Colonic mucosa (tissue), 4 donors: ENCODE results near the gene MAN1B1. TPM values are rescaled to one million over a fixed set of nuclear protein-coding genes. Genes with fewer than 3 reads are reported as not detected.

ENCODE experiments used
- DNase-seq: peaks from one replicate; pipeline ENCODE4 v3.0.0-alpha.2; 2020
- H3K27ac ChIP-seq: fragments of 200-600 bp; one replicate; pipeline ENCODE4 v1.8.0; 2021
- H3K27me3 ChIP-seq: fragments of 200-600 bp; one replicate; pipeline ENCODE4 v1.8.0; 2021
- H3K36me3 ChIP-seq: fragments of 200-600 bp; one replicate; pipeline ENCODE4 v1.8.0; 2021
- H3K4me1 ChIP-seq: fragments of 200-600 bp; one replicate; pipeline ENCODE4 v1.8.0; 2021; ENCODE audit warnings: mild to moderate bottlenecking
- H3K4me3 ChIP-seq: fragments of 200-600 bp; one replicate; pipeline ENCODE4 v1.8.0; 2021
- H3K9ac ChIP-seq, 2 donors: one replicate each; pipeline ENCODE4 v1.7.0; 2013; ENCODE audit warnings: control low read depth in 2 of 2, low read depth in 2 of 2, low read length in 2 of 2
- H3K9me3 ChIP-seq: fragments of 200-600 bp; one replicate; pipeline ENCODE4 v1.8.0; 2021
- CTCF ChIP-seq: fragments of 200-600 bp; IDR thresholded peaks from one replicate; pipeline ENCODE4 v1.8.0; 2022; ENCODE audit warnings: antibody characterized with exemption, mild to moderate bottlenecking
- intact Hi-C: fragments of 100-400 bp; cut with DNase I; formaldehyde crosslinking; loops from one replicate; pipeline ENCODE4 v1.14.1; 2022
- total RNA-seq, 2 donors: library from RNA; stranded (reverse); fragmentation: NEBNext Ultra II Directional in 1 of 2; extraction: Animal tissue kit (Norgen Biotek cat#: 25700) in 1 of 2; gene quantifications; one replicate each; pipeline ENCODE4 v1.2.1, GENCODE V29; 2021
- donor health status: healthy.
- donor health status: DM: no; HTN: no; CAD: no.
- donor health status: DM: no; HTN: no; CAD: no.

Gene MAN1B1
- total RNA-seq, 2 donors from 2014 or later, result 43.5 to 52.6 TPM

- Histone ChIP-seq H3K4me1 (no peaks in the 10 kb centered on the region), H3K9ac (no peak overlapping the region), H3K27ac (no peak overlapping the region), H3K27me3 (peaks cover 32% of the 10 kb centered on the region), H3K9me3 (no peaks in the 10 kb centered on the region), H3K4me3 (no peak overlapping the region), H3K36me3 (no peaks in the 10 kb centered on the region)
- no peak for TF ChIP-seq CTCF
- intact Hi-C loops, result no loop called here
- no peak for DNase-seq
Observed at GRCh38 chr9:137143459-137143858, 56.7 kb downstream of the MAN1B1 start.

GRCh38 chr9:137145731-137146526, 59.1 kb downstream of the MAN1B1 start:
- Histone ChIP-seq H3K27me3 (peaks cover 14% of the 10 kb centered on the region), H3K36me3 (no peaks in the 10 kb centered on the region), H3K4me3 (no peak overlapping the region), H3K4me1 (no peaks in the 10 kb centered on the region), H3K9me3 (no peaks in the 10 kb centered on the region), H3K27ac (no peak overlapping the region), H3K9ac (no peak overlapping the region)
- intact Hi-C loops, result no loop called here
- no peak for TF ChIP-seq CTCF
- DNase-seq, result no peak

GRCh38 chr9:137146527-137146918, 59.7 kb downstream of the MAN1B1 start:
- no peaks in the 10 kb centered on the region for H3K9me3 ChIP-seq
- intact Hi-C loops, result no loop called here
- H3K4me3 ChIP-seq, result no peak overlapping the region
- H3K36me3 ChIP-seq, result no peaks in the 10 kb centered on the region
- H3K4me1 ChIP-seq, result no peaks in the 10 kb centered on the region
- no peak overlapping the region for H3K27ac ChIP-seq
- H3K9ac ChIP-seq, result no peak overlapping the region
- peaks cover 9% of the 10 kb centered on the region for H3K27me3 ChIP-seq
- no peak for TF ChIP-seq CTCF
- DNase-seq, result no peak

- H3K4me3 ChIP-seq, result no peak overlapping the region
- H3K27me3 ChIP-seq, result peaks cover 4% of the 10 kb centered on the region
- H3K9ac ChIP-seq, result no peak overlapping the region
- H3K36me3 ChIP-seq, result no peaks in the 10 kb centered on the region
- no peaks in the 10 kb centered on the region for H3K4me1 ChIP-seq
- no peaks in the 10 kb centered on the region for H3K9me3 ChIP-seq
- no peak overlapping the region for H3K27ac ChIP-seq
- intact Hi-C loops, result no loop called here
- no peak for DNase-seq
- TF ChIP-seq CTCF, result no peak
Observed at GRCh38 chr9:137147091-137147792, 60.5 kb downstream of the MAN1B1 start.

- no peak for TF ChIP-seq CTCF
- Histone ChIP-seq H3K27me3 (peaks cover 4% of the 10 kb centered on the region), H3K9ac (no peak overlapping the region), H3K4me3 (no peak overlapping the region), H3K4me1 (no peaks in the 10 kb centered on the region), H3K36me3 (no peaks in the 10 kb centered on the region), H3K9me3 (no peaks in the 10 kb centered on the region), H3K27ac (no peak overlapping the region)
- DNase-seq, result no peak
- intact Hi-C loops, result no loop called here
Observed at GRCh38 chr9:137147793-137148160, 61.0 kb downstream of the MAN1B1 start.
